22Rv1 (cell line): ENCODE data around the gene CA11.

Experiments used
- H3K27ac ChIP-seq: fragments of 450-650 bp; 2 replicates; pipeline ENCODE4 v1.5.1; 2017
- ZFX ChIP-seq: fragments of 450-650 bp; IDR thresholded peaks from 2 replicates; pipeline ENCODE4 v1.6.1; 2017; ENCODE audit warnings: antibody characterized with exemption, borderline replicate concordance
- TF ChIP-seq, protein P1 (sequence below): fragments of 450-650 bp; IDR thresholded peaks from 2 replicates; pipeline ENCODE4 v1.5.1; 2017; ENCODE audit warnings: mild to moderate bottlenecking

CA11 gene

DNA sequence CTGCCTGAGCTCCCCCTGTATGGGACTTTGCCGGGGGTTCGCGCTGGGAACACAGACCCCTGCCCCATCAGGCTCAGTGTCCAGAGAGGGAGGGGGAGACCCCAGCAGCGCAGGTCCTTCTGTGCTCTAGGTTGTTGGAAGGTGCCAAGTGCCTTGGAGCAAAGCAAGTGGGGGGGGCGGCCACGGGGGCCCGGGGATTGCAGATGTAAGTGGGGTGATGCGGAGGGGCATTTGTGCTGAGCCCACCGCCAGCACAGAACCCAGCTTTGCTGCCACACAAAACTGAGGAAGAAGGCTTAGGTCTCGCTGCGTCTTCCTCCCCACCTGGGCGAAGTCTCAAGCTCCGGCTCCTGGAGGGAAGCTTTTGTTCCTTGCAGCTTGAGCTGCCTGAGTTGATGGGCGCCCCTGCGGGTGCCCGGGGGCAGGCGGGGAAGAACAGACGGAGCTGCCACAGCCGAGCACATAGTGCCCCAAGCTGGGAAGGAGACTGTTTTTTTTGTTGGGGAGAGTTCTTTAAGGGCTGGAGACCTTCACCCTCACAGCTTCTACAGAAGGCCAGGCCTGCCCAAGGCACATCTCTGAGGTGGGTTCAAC is 28.3 kb upstream of the CA11 start:
- no peak for TF ChIP-seq ZFX
- TF ChIP-seq, protein P1, sequence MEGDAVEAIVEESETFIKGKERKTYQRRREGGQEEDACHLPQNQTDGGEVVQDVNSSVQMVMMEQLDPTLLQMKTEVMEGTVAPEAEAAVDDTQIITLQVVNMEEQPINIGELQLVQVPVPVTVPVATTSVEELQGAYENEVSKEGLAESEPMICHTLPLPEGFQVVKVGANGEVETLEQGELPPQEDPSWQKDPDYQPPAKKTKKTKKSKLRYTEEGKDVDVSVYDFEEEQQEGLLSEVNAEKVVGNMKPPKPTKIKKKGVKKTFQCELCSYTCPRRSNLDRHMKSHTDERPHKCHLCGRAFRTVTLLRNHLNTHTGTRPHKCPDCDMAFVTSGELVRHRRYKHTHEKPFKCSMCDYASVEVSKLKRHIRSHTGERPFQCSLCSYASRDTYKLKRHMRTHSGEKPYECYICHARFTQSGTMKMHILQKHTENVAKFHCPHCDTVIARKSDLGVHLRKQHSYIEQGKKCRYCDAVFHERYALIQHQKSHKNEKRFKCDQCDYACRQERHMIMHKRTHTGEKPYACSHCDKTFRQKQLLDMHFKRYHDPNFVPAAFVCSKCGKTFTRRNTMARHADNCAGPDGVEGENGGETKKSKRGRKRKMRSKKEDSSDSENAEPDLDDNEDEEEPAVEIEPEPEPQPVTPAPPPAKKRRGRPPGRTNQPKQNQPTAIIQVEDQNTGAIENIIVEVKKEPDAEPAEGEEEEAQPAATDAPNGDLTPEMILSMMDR: no peak
- no peak overlapping the region for H3K27ac ChIP-seq

- H3K27ac ChIP-seq: no peak overlapping the region
- TF ChIP-seq, protein P1: no peak
- TF ChIP-seq ZFX: no peak
These were observed 27.6 kb upstream of the CA11 start for GRCh38 chr19:48673436-48674100.

GRCh38 chr19:48672994-48673393 is 27.0 kb upstream of the CA11 start, which contains the start of gene NTN5:
NTN5 (minus strand) TSS chr19:48673017; CDS start chr19:48670986, 2,031 bp downstream.
- TF ChIP-seq, protein P1: no peak
- no peak for TF ChIP-seq ZFX
- no peak within 1 kb of the TSS for H3K27ac ChIP-seq

DNA sequence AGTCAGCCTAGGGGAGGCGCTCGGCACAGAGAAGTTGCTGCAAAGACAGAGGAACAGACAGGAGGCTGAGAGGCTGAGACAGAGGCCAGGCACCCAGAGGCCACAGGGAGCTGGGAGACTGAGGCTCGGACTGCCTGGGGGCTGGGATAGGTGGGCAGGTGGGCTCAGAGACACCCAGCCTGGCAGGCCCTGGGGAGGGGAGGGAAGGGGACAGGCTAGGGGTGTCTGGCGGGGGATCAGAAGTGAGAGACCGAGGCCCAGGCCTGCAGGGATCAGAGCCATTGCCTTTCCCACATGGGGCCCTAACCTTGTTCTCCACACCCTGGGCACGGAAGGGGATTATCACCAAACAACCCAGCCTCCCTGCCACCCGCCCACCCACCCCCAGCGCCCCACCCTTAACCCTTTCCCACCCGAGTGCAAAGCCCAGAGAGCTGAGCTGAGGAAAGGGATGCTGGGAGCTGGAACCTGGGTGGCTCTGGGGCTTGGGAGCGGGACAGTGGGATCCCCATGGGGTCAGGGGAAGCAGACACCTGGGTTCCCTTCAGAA is 25.5 kb upstream of the CA11 start:
- TF ChIP-seq ZFX: no peak
- TF ChIP-seq, protein P1: no peak
- no peak overlapping the region for H3K27ac ChIP-seq

DNA sequence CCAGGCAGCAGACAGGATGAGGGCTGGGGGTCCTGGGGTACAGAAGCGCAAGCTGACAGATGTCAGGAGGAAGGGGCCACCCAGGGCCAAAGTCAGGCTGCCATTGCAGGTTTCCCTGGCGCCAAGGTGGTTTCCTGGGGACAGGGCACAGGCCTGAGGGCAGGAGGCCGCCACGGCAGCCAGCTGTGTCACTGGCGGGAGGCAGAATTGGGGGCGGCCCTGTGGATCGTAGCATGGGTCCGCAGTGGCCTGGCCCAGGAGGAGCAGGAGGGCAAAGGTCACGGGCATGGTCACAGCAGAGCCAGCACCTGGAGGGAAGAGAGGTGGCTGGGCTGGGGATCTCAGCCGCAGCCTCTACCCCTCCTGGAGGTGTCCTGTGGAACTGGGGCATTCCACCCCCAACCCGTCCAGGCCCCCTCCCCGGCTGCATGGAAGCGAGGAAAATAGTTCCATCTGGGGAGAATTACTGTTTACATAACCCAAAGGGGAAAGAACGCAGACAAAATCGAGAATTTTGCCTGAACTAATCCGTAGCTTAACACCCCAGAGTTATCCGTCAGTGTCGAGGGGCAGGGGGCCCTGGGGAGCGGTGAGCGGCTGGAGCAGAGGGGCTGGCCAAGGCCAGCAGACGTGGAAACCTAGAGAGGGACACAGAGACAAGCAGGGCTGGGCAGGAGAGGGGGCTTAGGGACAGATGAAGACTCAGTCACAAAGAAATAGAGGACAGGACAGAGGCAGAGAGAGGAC is 24.9 kb upstream of the CA11 start:
- TF ChIP-seq, protein P1: no peak
- TF ChIP-seq ZFX: no peak
- H3K27ac ChIP-seq: no peak overlapping the region

DNA sequence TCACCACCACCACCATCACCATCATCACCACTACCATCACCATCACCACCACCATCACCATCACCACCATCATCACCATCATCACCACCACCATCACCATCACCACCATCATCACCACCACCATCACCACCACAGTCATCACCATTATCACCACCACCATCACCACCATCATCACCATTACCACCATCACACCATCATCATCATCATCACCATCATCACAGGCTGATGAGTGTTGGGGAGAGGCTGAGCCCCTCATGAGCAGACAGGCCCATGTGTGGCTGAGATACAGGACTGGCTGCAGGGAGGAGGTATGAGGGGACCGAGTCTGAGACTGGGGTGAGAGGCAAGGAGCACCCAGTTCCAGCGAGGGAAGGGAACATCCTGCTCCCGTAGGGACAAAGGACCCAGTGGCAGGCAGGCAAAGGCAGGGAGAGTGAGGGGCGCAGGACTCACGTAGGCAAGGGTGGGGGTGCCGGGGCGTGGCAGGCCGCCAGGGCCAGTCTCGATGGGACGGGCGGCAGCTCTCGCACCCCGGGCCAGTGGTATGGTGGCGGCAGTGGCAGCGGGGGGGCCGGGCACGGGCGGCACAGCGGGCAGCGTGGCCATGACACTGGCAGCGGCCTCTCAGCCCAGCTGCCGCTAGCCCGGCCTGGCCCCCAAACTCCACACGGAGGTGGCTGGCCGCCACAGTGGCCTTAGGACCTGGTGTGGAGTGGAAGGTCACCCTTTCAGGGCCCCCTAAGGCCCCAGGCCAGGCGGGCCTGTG is 24.1 kb upstream of the CA11 start:
- H3K27ac ChIP-seq: no peak overlapping the region
- TF ChIP-seq, protein P1: no peak
- TF ChIP-seq ZFX: no peak
